ENCODE results near the gene BFSP1.

Gene BFSP1

DNA sequence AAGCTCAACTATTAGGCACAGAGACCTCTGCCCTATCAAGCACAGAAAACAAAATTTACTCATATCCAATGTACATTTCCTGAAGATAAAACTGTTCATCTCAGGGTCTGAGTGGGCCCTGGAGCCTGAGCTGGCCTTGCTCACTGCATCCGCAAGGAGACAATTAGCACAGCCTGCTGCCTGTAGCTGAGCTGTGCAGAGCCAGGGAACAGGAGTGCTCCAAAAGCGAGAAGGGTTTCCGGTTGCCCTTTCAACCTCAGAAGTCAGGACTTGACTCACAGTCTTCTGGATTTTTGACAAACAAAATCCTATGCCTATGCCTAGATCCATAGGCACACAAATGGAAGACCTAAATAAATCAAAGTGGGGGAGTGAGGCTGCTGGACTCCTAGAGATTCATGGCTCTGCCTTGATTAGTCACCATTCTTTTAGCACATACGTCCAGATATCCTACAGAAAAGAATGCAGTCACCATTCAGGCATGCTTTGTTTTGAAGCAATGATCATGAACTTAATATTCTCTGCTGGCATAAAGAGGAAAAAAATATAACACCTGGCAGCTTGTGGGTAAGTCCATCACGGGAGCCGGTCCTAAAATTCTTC, 73.5 kb downstream of the BFSP1 start:
- DNase-seq = no peak

DNA sequence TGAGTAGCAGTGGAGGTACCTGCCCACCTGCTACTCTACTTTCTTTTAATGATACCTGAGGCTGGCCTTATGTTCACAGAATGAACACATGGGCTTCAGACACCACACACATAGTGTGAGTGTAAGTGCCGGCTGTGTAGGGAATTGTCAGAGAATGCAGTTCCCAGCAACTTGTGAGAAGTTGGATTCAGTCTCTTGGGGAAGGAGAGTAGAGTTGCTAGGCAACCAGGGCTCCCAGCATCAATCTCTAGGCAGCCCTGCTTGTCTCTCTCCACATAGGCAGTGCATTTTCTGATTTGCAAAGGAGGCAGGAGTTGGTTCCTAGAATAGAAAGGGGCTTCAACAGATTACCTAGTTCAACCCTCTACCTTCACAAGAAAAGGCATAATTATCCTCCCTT, 74.1 kb downstream of the BFSP1 start:
- no peak for DNase-seq

DNA sequence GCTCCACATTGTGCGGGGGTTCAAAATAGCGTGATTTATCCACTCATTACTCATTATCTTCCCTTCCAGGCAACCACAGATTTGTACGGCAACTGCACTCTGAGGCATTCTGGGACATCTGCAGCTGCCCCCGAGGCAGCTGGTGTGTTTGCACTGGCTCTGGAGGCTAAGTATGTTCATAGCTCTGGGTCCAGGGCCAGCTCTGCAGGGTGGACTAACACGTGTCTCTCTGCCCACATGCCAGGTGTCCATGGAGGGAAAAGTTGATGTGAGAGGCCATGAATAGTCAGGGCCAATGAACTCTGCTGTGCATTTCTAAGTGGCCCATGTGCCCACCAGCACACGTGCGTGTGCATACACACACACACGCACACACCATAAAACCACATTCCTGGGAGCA, 74.9 kb downstream of the BFSP1 start:
- DNase-seq = no peak

DNA sequence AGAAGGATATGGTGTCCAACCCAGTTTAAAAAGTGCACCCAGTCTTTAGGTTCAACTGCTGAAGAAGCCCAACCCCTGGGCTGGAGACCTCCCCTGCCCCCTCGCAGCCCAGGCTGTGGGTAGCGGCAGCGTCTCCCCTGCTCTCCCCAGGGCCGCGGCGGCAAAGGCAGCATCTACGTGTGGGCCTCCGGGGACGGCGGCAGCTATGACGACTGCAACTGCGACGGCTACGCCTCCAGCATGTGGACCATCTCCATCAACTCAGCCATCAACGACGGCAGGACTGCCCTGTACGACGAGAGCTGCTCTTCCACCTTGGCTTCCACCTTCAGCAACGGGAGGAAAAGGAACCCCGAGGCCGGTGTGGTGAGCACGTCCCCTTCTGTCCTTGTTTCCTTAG, 77.6 kb downstream of the BFSP1 start:
- no peak for DNase-seq

DNA sequence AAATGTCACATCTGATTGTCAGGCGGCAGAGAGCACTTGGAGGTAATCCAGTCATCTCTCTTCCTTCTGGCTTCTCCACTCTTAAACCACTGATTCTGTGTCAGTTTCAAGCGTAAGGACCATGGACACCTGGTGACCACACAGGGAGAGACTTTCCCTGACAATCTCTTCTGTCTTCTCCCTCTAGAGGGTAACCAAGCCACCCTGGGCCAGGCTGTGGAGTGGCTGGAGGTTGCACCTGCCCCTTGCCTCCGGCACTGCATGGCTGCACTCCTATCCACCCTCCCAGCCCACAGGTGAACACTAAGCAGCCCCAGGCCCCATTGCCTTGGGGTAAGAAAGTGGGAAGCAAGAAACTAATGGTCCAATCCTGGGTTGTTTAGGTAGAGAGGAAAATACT, 78.7 kb downstream of the BFSP1 start:
- DNase-seq = no peak

DNA sequence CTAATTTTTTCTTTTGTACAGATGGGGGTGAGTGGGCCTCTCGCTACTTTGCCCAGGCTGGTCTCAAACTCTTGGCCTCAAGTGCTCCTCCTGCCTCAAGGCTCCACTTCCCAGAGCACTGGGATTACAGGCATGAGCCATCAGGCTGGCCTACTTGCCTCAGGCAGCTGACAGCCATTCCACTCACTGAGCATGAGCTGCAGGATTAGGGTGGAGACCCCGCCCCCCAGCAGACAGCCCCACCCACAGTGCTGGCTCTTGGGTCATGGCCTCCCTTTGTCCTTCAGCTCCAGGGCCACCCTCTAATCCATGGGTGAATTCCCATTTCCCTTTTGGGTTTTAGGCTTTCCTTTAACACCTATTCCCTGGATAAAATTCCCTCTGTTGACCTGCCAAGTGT, 82.1 kb downstream of the BFSP1 start:
- no peak for DNase-seq

DNA sequence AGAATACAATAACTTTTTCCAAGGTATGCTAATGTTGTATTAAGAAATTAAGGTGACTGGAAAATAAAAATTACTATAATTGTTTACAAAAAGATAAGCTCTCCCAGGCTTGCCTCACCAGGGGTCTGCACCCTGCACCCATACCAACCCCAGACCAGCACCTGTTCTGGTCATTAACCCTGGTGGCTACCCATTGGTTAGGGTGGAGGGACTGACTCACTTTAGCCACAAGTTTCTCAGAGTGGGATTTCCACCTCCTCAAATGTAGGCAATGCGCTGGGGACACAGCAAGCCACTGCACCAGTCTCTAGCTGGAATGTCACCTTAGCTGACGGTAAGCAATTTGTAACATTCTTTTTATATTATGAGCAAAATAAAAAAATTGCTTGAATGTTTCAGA, 83.1 kb downstream of the BFSP1 start:
- DNase-seq = no peak

DNA sequence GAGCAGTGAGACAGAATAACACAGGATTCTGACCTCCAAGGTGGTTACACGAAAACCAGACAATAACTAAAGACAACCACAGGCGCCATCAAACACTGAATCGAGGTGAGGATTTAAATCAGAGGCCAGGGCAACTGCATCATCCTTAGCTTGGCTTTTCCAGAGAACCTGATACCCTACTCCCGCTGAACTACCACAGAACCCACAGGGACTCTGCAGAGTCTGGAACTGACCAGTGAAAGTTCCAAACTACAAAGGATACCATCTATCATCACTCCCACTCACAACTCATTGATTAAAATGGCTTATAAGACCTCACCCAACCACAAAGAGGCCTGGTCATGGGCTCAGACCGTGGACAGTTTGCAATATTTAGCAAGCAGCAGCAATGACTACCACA, 85.0 kb downstream of the BFSP1 start:
- DNase-seq = no peak

DNA sequence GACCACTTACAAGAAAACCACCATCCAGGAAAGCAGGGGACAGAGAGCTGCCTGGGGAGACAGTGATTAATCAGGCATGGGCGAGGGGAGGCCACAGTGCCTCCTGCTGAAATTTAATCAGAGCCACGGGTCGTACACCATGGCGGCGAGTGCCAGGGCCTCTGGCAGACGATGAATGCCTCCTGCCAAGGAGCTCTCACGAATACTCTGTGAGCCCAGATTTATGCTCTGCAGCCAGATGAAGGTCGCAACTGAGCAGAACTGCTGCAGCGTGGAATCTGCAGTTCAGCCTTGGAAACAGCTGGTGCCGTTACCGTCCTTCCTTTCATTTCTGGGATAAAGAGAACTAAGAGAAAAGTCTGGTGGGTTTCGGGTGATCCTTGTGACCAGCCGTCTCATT, 85.6 kb downstream of the BFSP1 start:
- DNase-seq = no peak

DNA sequence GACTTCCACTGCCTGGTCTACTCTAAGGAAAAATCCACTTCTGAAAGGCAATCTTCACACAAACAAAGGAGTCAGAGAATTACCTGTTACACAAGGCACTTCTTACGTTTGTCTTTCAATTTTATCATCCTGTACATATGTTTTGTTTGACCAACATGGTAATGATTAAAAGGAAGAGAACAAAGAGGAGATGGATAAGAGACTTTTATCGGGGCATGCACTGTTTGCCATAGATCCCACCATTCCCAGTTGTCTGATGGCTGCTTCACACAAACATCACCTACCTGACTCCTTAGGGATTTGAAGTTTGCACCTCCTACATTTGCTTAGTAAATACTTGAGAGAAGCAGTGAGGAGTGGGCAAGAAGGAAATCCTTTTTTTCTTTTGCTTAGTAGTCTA, 87.1 kb downstream of the BFSP1 start:
- DNase-seq = no peak
